Measurements from ENCODE around the gene MND1. TPM values are rescaled to one million over a fixed set of nuclear protein-coding genes. Genes with fewer than 3 reads are reported as not detected.
A peak's percentile ranks its signal among the peaks of the same experiment; 100 is the strongest.

MND1 gene, protein sequence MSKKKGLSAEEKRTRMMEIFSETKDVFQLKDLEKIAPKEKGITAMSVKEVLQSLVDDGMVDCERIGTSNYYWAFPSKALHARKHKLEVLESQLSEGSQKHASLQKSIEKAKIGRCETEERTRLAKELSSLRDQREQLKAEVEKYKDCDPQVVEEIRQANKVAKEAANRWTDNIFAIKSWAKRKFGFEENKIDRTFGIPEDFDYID
- 10 to 100 TPM; 24.2 to 27.6 TPM for total RNA-seq

DNA sequence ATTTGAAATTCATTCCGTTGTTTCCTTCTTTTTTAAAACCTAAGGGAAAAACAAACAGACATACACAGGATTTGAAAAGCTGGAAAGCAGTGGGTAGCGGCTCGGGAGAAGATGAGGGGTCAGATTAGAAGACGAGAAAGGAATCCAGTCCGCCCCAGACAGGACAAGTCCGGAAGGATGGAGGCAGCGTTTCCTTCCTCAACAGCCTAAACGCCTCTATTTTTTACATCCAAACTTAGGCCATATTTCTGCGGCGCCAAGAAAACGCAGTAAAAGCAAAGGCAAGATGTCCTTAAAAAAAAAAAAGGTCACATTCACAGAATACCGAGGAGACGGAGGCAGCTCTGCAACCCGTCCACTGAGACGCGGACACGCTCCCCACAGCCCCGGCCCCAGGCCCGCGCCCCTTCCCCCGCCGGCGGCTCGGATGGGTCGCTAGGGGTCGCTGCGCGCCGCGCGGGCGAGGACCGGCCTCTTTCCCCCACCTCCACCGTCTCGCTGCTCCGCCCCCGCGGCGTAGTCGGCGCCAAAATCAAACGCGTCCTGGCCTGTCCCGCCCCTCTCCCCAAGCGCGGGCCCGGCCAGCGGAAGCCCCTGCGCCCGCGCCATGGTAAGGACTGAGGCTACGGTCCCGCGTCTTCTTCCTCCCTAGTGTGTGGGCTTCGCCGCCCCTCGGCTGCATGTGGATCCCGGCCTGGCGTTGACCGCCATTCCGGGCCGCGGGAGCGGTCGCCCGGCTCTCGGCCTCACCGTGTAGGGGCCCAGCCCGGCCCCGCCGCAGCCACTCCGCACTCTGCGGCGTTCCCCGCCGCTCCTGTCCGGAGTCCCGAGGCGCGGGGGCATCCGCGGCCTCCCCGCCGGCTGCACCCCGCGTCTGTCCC is at the start of gene MND1:
Gene MND1, plus strand, starts transcription at position 558 of the 881 bp plus-strand sequence. Its CDS starts 50 bp downstream, at position 608.
- H3K9me3 Mint-ChIP-seq, result no peaks in the 10 kb centered on the region
- peak within 1 kb of the TSS; percentile 87 for H3K4me3 Mint-ChIP-seq
- CTCF ChIA-PET, result interaction anchor here (0.6 to 1.6 kb wide), 12 partner anchors 9 to 473 kb away, joined by 3 to 6 read pairs (median 3); no protein-coding TSS in a partner anchor
- H3K36me3 Mint-ChIP-seq (ENCODE audit: low read depth), result peaks cover 11% of the 10 kb centered on the region
- peaks cover 5% of the 10 kb centered on the region for H3K27me3 Mint-ChIP-seq
- DNase-seq, result peak; percentile 93
- POLR2A ChIA-PET, result no interaction called here
- H3K4me1 Mint-ChIP-seq, result peaks cover 43% of the 10 kb centered on the region
- peak within 1 kb of the TSS; percentile 95 for H3K27ac Mint-ChIP-seq

DNA sequence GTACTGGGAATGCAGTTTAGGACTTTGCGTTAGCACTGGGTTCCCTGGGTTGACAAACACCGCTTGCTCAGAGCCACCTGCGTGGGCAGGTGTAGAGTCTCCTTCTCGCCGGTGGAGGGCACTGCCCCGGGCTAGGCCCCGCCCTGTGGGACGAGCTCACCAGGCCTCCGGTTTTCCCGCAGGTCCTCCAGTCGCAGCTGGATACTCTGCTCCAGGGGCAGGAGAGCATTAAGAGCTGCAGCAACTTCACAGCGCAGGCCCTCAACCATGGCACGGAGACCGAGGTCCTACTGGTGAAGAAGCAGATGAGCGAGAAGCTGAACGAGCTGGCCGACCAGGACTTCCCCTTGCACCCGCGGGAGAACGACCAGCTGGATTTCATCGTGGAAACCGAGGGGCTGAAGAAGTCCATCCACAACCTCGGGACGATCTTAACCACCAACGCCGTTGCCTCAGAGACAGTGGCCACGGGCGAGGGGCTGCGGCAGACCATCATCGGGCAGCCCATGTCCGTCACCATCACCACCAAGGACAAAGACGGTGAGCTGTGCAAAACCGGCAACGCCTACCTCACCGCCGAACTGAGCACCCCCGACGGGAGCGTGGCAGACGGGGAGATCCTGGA is 49.2 kb upstream of the MND1 start:
- DNase-seq, result no peak
- Mint-ChIP-seq H3K27me3 (peaks cover 3% of the 10 kb centered on the region), H3K27ac (no peak overlapping the region), H3K36me3 (ENCODE audit: low read depth) (no peaks in the 10 kb centered on the region), H3K4me1 (peaks cover 3% of the 10 kb centered on the region), H3K4me3 (no peak overlapping the region), H3K9me3 (peaks cover 7% of the 10 kb centered on the region)
- POLR2A ChIA-PET, result no interaction called here
- CTCF ChIA-PET, result interaction anchor here (1.0 to 2.6 kb wide), 2 partner anchors 10 to 79 kb away, joined by 3 to 6 read pairs; no protein-coding TSS in a partner anchor

DNA sequence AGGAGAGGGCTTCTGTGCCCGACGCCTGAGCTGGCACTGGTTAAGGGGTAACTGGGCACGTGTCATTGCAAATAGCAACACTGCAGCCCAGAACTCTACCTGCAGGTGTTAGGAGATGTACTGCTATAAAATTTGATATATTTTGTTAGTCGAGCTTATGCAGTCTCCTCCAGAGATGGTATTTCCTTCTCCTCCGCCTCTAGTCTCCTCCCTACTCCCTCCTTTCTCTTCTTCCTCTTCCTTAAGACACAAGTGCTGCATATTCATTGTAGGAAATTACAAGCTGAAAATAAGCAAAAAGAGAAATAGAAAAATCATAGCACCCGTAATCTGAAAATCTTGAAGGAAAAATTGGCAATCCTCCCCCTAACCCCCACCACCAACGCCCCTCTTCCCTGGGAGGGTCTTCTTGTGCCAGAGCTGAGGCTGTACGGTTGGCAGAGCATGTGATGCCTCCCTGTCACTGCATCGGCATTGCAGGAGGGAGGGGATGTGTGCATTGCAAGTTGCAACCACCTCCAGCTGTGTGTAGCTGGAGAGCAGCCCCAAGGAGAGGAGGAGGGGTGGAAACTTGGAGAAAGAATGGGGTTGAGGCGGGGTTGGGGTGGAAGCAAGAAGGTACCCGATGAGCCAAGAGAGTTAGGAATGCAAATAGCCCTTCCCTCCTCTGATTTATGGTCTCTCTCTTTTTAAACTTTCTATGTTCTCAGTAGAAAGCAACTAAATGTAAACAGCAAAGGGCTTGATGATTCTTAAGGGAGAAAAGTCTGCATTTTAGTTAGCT is 48.3 kb upstream of the MND1 start:
- Mint-ChIP-seq H3K9me3 (peaks cover 11% of the 10 kb centered on the region), H3K27me3 (peaks cover 3% of the 10 kb centered on the region), H3K27ac (no peak overlapping the region), H3K4me3 (no peak overlapping the region), H3K4me1 (peaks cover 3% of the 10 kb centered on the region), H3K36me3 (ENCODE audit: low read depth) (peaks cover 4% of the 10 kb centered on the region)
- ChIA-PET POLR2A (interaction anchor here (0.6 kb wide), 1 partner anchor 16 kb away, joined by 3 read pairs; no protein-coding TSS in a partner anchor), CTCF (interaction anchor here (0.6 to 2.6 kb wide), 2 partner anchors 9 to 265 kb away, joined by 4 to 6 read pairs; no protein-coding TSS in a partner anchor)
- no peak for DNase-seq

DNA sequence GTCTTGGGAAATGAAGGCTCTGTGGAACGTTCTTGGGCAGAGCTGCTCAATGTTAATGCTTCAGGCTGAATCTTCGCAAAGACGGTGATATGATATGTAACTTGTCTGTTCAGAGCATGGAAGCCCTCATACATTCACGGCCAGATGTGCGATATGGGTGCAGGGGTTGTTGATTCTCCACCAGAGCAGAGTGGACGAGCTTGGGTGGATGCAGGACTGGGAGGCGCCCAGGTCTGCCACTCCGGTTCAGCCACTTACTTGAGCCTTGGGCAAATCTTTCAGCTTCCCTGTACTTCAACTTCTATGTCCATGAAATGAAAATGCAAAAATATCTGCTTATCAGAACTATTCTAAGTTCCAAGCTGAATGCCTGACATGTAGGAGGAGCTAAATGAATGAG is 47.4 kb upstream of the MND1 start:
- H3K27ac Mint-ChIP-seq, result no peak overlapping the region
- POLR2A ChIA-PET, result no interaction called here
- no peak for DNase-seq
- peaks cover 3% of the 10 kb centered on the region for H3K27me3 Mint-ChIP-seq
- H3K9me3 Mint-ChIP-seq, result peaks cover 17% of the 10 kb centered on the region
- CTCF ChIA-PET, result interaction anchor here (0.6 to 2.6 kb wide), 2 partner anchors 8 to 264 kb away, joined by 4 to 6 read pairs; no protein-coding TSS in a partner anchor
- no peak overlapping the region for H3K4me3 Mint-ChIP-seq
- peaks cover 3% of the 10 kb centered on the region for H3K4me1 Mint-ChIP-seq
- peaks cover 7% of the 10 kb centered on the region for H3K36me3 Mint-ChIP-seq (ENCODE audit: low read depth)

DNA sequence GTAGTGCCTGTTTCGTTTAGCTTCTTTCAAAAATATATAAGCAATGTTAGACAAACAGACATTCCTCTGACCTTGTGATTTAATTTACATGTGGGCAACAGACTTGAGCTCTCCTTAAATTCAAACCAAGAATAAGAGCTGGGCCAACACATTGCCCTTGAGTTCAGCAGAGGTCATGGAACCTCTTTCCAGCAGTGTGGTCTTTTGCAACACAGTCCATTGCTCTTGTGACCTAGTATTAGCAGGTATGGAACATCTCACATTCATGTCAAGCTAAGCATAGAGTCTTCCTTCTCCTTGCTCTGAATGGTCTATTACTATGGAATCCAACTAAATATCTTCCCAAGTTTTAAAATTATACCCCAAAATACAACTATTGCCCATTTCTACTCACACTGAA is 33.7 kb upstream of the MND1 start:
- Mint-ChIP-seq H3K27me3 (peaks cover 2% of the 10 kb centered on the region), H3K9me3 (no peaks in the 10 kb centered on the region), H3K36me3 (ENCODE audit: low read depth) (no peaks in the 10 kb centered on the region), H3K4me1 (no peaks in the 10 kb centered on the region), H3K4me3 (no peak overlapping the region), H3K27ac (no peak overlapping the region)
- ChIA-PET CTCF (interaction anchor here (0.7 kb wide), 1 partner anchor 168 kb away, joined by 3 read pairs; no protein-coding TSS in a partner anchor), POLR2A (no interaction called here)
- DNase-seq, result no peak

DNA sequence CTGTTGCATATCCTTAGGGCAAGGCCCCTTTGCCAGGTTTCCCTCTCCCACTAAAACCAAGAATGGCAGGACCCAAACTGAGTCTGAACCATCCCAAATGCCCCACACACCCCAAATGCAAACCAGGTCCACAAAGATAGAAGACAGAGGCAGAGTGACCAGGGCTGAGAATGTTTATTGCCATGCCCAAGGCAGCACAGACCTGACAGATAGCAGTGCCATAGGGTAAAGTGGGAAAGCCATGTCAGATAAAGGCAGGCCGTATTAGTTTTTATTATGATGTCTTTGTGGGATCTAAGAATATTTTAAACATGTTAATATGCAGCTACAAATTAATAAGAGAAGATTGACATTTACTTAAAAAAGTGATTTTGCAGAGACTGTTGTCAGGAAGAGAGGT is 29.6 kb upstream of the MND1 start:
- Mint-ChIP-seq H3K9me3 (no peaks in the 10 kb centered on the region), H3K4me3 (no peak overlapping the region), H3K27me3 (no peaks in the 10 kb centered on the region), H3K27ac (no peak overlapping the region), H3K36me3 (ENCODE audit: low read depth) (no peaks in the 10 kb centered on the region), H3K4me1 (no peaks in the 10 kb centered on the region)
- no peak for DNase-seq
- ChIA-PET CTCF (no interaction called here), POLR2A (no interaction called here)

DNA sequence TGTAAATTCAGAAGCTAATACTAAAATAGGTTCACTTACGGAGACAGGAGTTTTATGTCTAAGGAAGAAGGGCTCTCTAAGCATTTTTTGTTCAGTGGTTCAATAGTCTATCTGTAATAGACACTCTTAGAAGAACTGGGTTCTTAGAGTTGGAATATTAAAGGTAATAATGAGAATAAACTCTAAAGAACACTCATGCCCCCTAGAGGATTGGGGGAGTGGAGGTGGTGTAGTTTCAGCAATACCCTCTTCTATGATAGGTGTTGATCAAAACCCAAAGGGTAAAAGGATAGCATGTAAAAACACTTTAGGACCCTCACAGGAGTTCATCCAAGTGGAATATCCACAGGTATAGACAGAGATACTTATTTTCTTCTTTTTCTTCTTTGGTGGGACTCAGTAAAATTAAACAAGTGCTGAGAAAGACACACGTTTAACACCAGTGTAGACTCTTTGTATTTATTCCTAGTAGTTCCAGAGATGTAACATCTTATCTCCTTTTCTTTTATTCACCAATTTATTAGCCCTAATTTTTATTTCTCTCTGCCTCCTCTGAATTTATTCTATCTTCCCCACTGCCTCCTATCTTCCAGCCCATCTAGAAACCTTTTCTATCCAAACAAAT is 25.7 kb upstream of the MND1 start:
- peak; percentile 39 for DNase-seq
- ChIA-PET POLR2A (no interaction called here), CTCF (interaction anchor here (1.8 kb wide), 1 partner anchor 17 kb away, joined by 4 read pairs; no protein-coding TSS in a partner anchor)
- H3K27me3 Mint-ChIP-seq, result no peaks in the 10 kb centered on the region
- no peaks in the 10 kb centered on the region for H3K36me3 Mint-ChIP-seq (ENCODE audit: low read depth)
- no peaks in the 10 kb centered on the region for H3K4me1 Mint-ChIP-seq
- H3K27ac Mint-ChIP-seq, result no peak overlapping the region
- no peak overlapping the region for H3K4me3 Mint-ChIP-seq
- H3K9me3 Mint-ChIP-seq, result no peaks in the 10 kb centered on the region

DNA sequence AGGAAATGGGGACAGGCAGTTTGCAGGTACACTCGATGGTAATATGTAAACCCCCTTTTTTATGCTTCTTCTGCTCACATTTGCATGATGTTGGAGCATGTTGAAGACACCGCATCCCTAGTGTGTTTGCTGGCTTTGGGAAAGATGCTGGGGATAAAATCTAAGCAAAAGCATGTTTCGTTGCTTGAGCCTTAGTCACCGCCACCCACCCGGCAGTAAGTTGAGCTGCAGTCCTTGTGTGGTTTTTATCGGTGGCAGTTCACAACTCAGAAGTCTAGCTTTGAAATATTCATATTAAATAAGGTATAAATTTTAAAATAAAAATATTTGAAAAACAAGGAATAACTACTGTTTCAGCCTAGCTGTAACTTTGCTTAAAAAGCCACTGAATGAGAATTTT is 21.7 kb upstream of the MND1 start:
- Mint-ChIP-seq H3K4me1 (no peaks in the 10 kb centered on the region), H3K27me3 (peaks cover 5% of the 10 kb centered on the region), H3K4me3 (no peak overlapping the region), H3K36me3 (ENCODE audit: low read depth) (no peaks in the 10 kb centered on the region), H3K9me3 (no peaks in the 10 kb centered on the region), H3K27ac (no peak overlapping the region)
- ChIA-PET CTCF (no interaction called here), POLR2A (no interaction called here)
- no peak for DNase-seq

DNA sequence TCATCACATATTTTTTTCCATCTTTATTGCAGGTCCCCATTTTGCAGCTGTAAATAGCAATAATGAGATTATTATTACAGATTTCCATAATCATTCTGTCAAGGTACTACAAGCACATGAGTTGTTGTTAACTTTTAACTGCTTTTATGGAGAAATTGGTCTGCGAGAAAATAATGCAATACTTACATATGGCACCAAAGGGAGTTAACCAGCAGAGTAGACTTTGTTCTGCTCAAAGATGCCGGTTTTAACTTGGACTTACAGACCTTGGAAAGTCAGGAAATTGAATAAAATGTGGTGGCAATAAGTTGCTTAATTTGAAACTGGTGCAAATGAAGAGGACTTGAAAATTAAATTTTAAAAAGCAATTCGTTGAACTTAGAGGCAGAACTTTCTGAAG is 20.4 kb upstream of the MND1 start:
- no peak for DNase-seq
- ChIA-PET POLR2A (interaction anchor here (0.6 kb wide), 1 partner anchor 14 kb away, joined by 7 read pairs; no protein-coding TSS in a partner anchor), CTCF (interaction anchor here (0.6 to 1.4 kb wide), 2 partner anchors 18 to 1339 kb away, joined by 3 read pairs; no protein-coding TSS in a partner anchor)
- Mint-ChIP-seq H3K9me3 (no peaks in the 10 kb centered on the region), H3K27ac (no peak overlapping the region), H3K27me3 (peaks cover 5% of the 10 kb centered on the region), H3K4me1 (no peaks in the 10 kb centered on the region), H3K4me3 (no peak overlapping the region), H3K36me3 (ENCODE audit: low read depth) (no peaks in the 10 kb centered on the region)

DNA sequence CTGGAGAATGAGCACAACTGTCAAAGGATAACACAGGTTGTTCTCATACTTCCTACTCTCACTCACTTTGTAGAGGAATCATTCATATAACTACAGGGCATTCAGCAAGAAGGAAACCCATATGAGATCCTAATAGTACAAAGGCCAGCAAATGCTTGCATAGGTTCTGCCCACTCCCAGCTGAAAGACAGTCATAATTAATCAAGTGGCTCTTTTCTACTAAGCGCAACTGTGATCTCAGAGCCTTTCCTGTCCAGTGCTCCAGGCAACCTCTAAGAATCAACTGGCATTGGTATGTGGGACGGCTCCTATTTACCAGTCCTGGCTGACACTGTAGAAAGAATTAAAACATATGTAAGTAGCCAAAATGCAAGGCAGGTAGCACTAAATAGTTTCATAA is 18.9 kb upstream of the MND1 start:
- H3K4me3 Mint-ChIP-seq, result no peak overlapping the region
- ChIA-PET POLR2A (no interaction called here), CTCF (no interaction called here)
- no peak for DNase-seq
- no peaks in the 10 kb centered on the region for H3K9me3 Mint-ChIP-seq
- no peaks in the 10 kb centered on the region for H3K4me1 Mint-ChIP-seq
- no peak overlapping the region for H3K27ac Mint-ChIP-seq
- H3K36me3 Mint-ChIP-seq (ENCODE audit: low read depth), result no peaks in the 10 kb centered on the region
- peaks cover 6% of the 10 kb centered on the region for H3K27me3 Mint-ChIP-seq

DNA sequence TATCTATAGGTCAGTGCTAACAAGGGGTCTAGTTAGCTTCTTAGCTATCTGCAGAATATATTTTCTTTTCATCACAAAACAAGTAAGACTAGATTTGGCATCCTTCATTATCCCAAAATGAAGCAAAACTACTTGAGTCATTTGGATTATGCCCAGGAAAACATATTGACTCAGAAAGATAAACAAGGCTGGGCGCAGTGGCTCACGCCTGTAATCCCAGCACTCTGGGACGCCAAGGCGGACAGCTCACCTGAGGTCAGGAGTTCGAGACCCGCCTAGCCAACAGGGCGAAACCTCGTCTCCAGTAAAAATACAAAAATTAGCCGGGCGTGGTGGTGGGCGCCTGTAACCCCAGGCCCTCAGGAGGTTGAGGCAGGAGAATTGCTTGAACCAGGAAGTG is 18.0 kb upstream of the MND1 start:
- Mint-ChIP-seq H3K4me1 (no peaks in the 10 kb centered on the region), H3K27me3 (peaks cover 10% of the 10 kb centered on the region), H3K36me3 (ENCODE audit: low read depth) (no peaks in the 10 kb centered on the region), H3K27ac (no peak overlapping the region), H3K4me3 (no peak overlapping the region), H3K9me3 (no peaks in the 10 kb centered on the region)
- POLR2A ChIA-PET, result interaction anchor here (0.6 kb wide), 1 partner anchor 163 kb away, joined by 3 read pairs; no protein-coding TSS in a partner anchor
- no peak for DNase-seq
- CTCF ChIA-PET, result no interaction called here

DNA sequence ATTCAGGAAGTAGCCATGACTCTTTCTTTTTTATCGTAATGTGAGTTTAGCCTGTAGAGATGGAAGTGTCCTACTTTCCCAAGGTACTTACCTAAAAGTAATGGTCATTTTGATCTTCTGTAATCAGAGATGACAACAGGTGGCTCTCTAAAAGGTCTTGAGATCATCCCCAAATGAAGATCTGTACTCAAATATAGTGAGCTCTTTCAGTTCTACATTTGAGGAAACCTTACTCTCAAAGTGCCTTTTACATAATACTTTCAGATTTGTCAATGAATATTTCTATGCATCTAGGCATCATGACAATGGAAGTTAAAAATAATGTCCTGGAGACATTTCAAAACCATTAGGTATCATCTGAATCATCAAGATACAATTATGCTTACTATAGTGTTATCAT is 17.2 kb upstream of the MND1 start:
- POLR2A ChIA-PET, result no interaction called here
- peaks cover 10% of the 10 kb centered on the region for H3K27me3 Mint-ChIP-seq

More for the DNA sequence above, 17.2 kb upstream of the MND1 start:
- no peak overlapping the region for H3K4me3 Mint-ChIP-seq
- no peak for DNase-seq
- no peaks in the 10 kb centered on the region for H3K9me3 Mint-ChIP-seq
- H3K36me3 Mint-ChIP-seq (ENCODE audit: low read depth), result no peaks in the 10 kb centered on the region
- CTCF ChIA-PET, result no interaction called here
- H3K4me1 Mint-ChIP-seq, result no peaks in the 10 kb centered on the region
- no peak overlapping the region for H3K27ac Mint-ChIP-seq
